Fibroblast of mammary gland (primary cell): ENCODE measurements around the gene SKAP1.
A peak's percentile ranks its signal among the peaks of the same experiment; 100 is the strongest.

Experiments
- DNase-seq: peaks from one replicate; pipeline ENCODE4 v3.0.0-alpha.2; 2010; ENCODE audit warnings: low read depth
- H3K4me3 ChIP-seq: 2 replicates; pipeline ENCODE4 v1.5.1; 2011; ENCODE audit warnings: low read depth, mild to moderate bottlenecking, low read length, moderate library complexity; ENCODE audit not compliant: control insufficient read depth
- TF ChIP-seq, protein P1 (sequence below): conservative IDR thresholded peaks from 2 replicates; pipeline ENCODE4 v1.5.1; 2011; ENCODE audit warnings: low read depth, low read length, inconsistent platforms; ENCODE audit not compliant: control insufficient read depth, insufficient read depth

The SKAP1 gene

GRCh38 chr17:48307255-48307654 lies 122.8 kb downstream of the SKAP1 start:
- DNase-seq: no peak
- TF ChIP-seq, protein P1, sequence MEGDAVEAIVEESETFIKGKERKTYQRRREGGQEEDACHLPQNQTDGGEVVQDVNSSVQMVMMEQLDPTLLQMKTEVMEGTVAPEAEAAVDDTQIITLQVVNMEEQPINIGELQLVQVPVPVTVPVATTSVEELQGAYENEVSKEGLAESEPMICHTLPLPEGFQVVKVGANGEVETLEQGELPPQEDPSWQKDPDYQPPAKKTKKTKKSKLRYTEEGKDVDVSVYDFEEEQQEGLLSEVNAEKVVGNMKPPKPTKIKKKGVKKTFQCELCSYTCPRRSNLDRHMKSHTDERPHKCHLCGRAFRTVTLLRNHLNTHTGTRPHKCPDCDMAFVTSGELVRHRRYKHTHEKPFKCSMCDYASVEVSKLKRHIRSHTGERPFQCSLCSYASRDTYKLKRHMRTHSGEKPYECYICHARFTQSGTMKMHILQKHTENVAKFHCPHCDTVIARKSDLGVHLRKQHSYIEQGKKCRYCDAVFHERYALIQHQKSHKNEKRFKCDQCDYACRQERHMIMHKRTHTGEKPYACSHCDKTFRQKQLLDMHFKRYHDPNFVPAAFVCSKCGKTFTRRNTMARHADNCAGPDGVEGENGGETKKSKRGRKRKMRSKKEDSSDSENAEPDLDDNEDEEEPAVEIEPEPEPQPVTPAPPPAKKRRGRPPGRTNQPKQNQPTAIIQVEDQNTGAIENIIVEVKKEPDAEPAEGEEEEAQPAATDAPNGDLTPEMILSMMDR: no peak

DNA sequence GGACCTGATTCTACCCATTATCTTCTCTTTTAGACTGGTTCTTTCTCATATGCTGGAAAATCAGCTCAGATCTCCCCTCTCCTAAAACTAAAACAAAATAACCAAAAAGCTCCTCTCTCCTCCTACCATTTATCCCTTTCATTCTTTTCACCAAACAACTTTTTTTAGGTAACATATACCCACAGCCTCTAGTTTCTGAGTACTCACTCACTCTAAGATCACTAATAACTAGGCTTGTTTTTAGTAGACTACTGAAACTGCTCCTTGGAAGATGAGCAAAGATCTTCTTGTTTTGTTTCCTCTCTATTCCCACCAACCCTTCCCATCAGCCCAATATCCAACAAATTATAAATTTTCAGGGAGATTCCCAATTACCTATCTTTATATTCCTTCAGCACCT lies 129.0 kb downstream of the SKAP1 start:
- DNase-seq: no peak
- TF ChIP-seq, protein P1: no peak

More at GRCh38 chr17:48307255-48307654, 122.8 kb downstream of the SKAP1 start:
- H3K4me3 ChIP-seq: no peak overlapping the region

GRCh38 chr17:48299760-48300159 lies 130.3 kb downstream of the SKAP1 start:
- TF ChIP-seq, protein P1: no peak
- no peak overlapping the region for H3K4me3 ChIP-seq
- DNase-seq: no peak

More for the DNA sequence above, 129.0 kb downstream of the SKAP1 start:
- no peak overlapping the region for H3K4me3 ChIP-seq

DNA sequence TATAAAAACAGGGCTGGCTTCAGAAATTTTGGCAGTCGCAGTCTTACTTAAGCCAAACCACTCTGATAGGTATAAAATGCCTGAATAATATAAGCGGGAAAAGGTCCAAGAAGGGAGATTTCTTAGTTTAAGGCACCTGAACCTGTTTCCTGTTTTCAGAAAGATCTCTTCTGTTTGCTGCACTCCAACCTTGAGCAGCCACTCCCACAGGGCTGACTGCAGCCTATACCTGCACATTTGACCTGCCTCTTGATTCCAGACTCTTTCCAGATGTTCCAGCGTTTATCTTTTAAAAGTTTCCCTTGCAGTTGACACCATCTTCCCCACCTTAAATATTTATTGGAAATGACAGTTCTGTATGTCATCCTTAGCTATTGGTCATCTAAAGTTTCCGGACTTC lies 132.2 kb downstream of the SKAP1 start:
- TF ChIP-seq, protein P1: no peak
- DNase-seq: no peak
- H3K4me3 ChIP-seq: no peak overlapping the region

DNA sequence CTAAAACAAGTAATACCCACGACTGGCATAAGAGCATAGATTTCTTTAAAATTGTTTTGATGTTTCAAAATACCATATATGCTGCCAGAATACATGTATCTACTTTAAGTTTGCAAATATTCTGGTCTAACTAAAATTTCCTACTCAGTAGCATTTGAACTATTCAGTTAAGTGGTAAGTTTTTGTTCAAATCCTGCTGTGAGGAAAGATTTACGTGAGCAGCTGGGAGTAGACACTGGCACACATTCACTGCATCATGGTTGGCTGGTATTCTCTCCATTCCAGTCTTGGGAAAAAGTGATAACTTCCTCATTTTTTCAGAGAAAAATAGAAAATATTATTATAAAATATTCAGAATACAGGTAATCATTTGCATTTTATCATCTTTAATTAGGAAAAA lies 133.6 kb downstream of the SKAP1 start:
- DNase-seq: no peak
- TF ChIP-seq, protein P1: no peak
- H3K4me3 ChIP-seq: no peak overlapping the region

- DNase-seq: peak; percentile 3
Measured at GRCh38 chr17:48295362-48296288, 134.4 kb downstream of the SKAP1 start.

More at GRCh38 chr17:48295362-48296288, 134.4 kb downstream of the SKAP1 start:
- TF ChIP-seq, protein P1: no peak
- no peak overlapping the region for H3K4me3 ChIP-seq
